Astrocyte (in vitro differentiated cells and primary cell): Measurements from ENCODE around the gene TK2. TPM values are rescaled to one million over a fixed set of nuclear protein-coding genes. Genes with fewer than 3 reads are reported as not detected.

ENCODE experiments used
- DNase-seq: peaks from one replicate; pipeline ENCODE4 v3.0.0-alpha.2; 2010; ENCODE audit warnings: low read depth
- FAIRE-seq: peaks from 2 replicates; lab custom pipeline; 2011; peaks lifted over from hg19 to GRCh38; lab: Jason Lieb, UNC
- H2AFZ ChIP-seq: 2 replicates; pipeline ENCODE4 v1.6.0; 2012; ENCODE audit warnings: low read depth, low read length, inconsistent platforms
- H3K27ac ChIP-seq: 2 replicates; pipeline ENCODE4 v1.5.1; 2011; ENCODE audit warnings: low read depth, low read length, inconsistent platforms
- H3K27me3 ChIP-seq: 2 replicates; pipeline ENCODE4 v1.6.0; 2011; ENCODE audit warnings: low read length, inconsistent platforms; ENCODE audit not compliant: insufficient read depth
- H3K36me3 ChIP-seq: 2 replicates; pipeline ENCODE4 v1.5.1; 2011; ENCODE audit warnings: low read length, inconsistent platforms; ENCODE audit not compliant: insufficient read depth
- H3K4me1 ChIP-seq: 2 replicates; pipeline ENCODE4 v1.5.1; 2011; ENCODE audit warnings: low read length, inconsistent platforms; ENCODE audit not compliant: insufficient read depth
- H3K4me2 ChIP-seq: 2 replicates; pipeline ENCODE4 v1.6.0; 2012; ENCODE audit warnings: low read length, inconsistent platforms
- H3K4me3 ChIP-seq: 2 replicates; pipeline ENCODE4 v1.5.1; 2011; ENCODE audit warnings: low read depth, mild to moderate bottlenecking, low read length, inconsistent platforms; ENCODE audit not compliant: insufficient read depth
- H3K79me2 ChIP-seq: 2 replicates; pipeline ENCODE4 v1.6.0; 2012; ENCODE audit warnings: mild to moderate bottlenecking, low read length, inconsistent platforms; ENCODE audit not compliant: insufficient read depth
- H3K9ac ChIP-seq: 2 replicates; pipeline ENCODE4 v1.6.0; 2012; ENCODE audit warnings: mild to moderate bottlenecking, low read length, inconsistent platforms
- H3K9me3 ChIP-seq: 2 replicates; pipeline ENCODE4 v1.5.1; 2012; ENCODE audit warnings: low read depth, mild to moderate bottlenecking, low read length, inconsistent platforms; ENCODE audit not compliant: insufficient read depth
- H4K20me1 ChIP-seq: 2 replicates; pipeline ENCODE4 v1.6.0; 2012; ENCODE audit warnings: low read length, inconsistent platforms; ENCODE audit not compliant: insufficient read depth
- H3K27ac Mint-ChIP-seq: one replicate; pipeline ENCODE4 v1.8.0; 2021; ENCODE audit warnings: mild to moderate bottlenecking, mixed read lengths; ENCODE audit not compliant: unreplicated experiment
- H3K27me3 Mint-ChIP-seq: one replicate; pipeline ENCODE4 v1.8.0; 2021; ENCODE audit warnings: low read depth, mixed read lengths; ENCODE audit not compliant: unreplicated experiment
- H3K36me3 Mint-ChIP-seq: one replicate; pipeline ENCODE4 v1.8.0; 2021; ENCODE audit warnings: low read depth, mixed read lengths; ENCODE audit not compliant: unreplicated experiment
- H3K4me1 Mint-ChIP-seq: one replicate; pipeline ENCODE4 v1.8.0; 2021; ENCODE audit warnings: low read depth, mixed read lengths; ENCODE audit not compliant: unreplicated experiment
- H3K4me3 Mint-ChIP-seq: one replicate; pipeline ENCODE4 v1.8.0; 2021; ENCODE audit warnings: mild to moderate bottlenecking, moderate library complexity, mixed read lengths; ENCODE audit not compliant: unreplicated experiment
- H3K9me3 Mint-ChIP-seq: one replicate; pipeline ENCODE4 v1.8.0; 2021; ENCODE audit warnings: mild to moderate bottlenecking, mixed read lengths; ENCODE audit not compliant: unreplicated experiment
- CTCF ChIP-seq: IDR thresholded peaks from 2 replicates; pipeline ENCODE4 v1.5.1; 2011; ENCODE audit warnings: low read depth, mild to moderate bottlenecking, inconsistent platforms, low read length, moderate library complexity; ENCODE audit not compliant: insufficient read depth
- EZH2 ChIP-seq: IDR thresholded peaks from 2 replicates; pipeline ENCODE4 v1.6.1; 2012; ENCODE audit warnings: mild to moderate bottlenecking, low read length, inconsistent platforms; ENCODE audit not compliant: insufficient read depth
- total RNA-seq: library from RNA; stranded (reverse); gene quantifications from 2 replicates; pipeline ENCODE4 v1.2.1, GENCODE V29; 2021

Gene TK2
- total RNA-seq, 1 donor from 2014 or later, result 12.4 TPM

GRCh38 chr16:66473654-66474519 is 76.0 kb downstream of the TK2 start:
- H3K4me1 Mint-ChIP-seq, result no peaks in the 10 kb centered on the region
- Histone ChIP-seq H3K27me3 (peaks cover 7% of the 10 kb centered on the region), H3K79me2 (no peaks in the 10 kb centered on the region), H3K9ac (no peak overlapping the region), H3K9me3 (no peaks in the 10 kb centered on the region), H3K36me3 (no peaks in the 10 kb centered on the region), H3K4me2 (no peak overlapping the region), H2AFZ (no peak overlapping the region), H3K4me3 (no peak overlapping the region), H3K4me1 (no peaks in the 10 kb centered on the region), H4K20me1 (no peaks in the 10 kb centered on the region), H3K27ac (no peak overlapping the region)
- TF ChIP-seq CTCF (no peak), EZH2 (no peak)
- no peak overlapping the region for H3K4me3 Mint-ChIP-seq
- H3K27me3 Mint-ChIP-seq, result peaks cover 36% of the 10 kb centered on the region
- FAIRE-seq, result no peak
- no peaks in the 10 kb centered on the region for H3K36me3 Mint-ChIP-seq
- peaks cover 4% of the 10 kb centered on the region for H3K9me3 Mint-ChIP-seq
- H3K27ac Mint-ChIP-seq, result no peak overlapping the region
- DNase-seq, result no peak

- no peak overlapping the region for H3K9ac ChIP-seq
- DNase-seq, result no peak
- no peak overlapping the region for H2AFZ ChIP-seq
- TF ChIP-seq CTCF (no peak), EZH2 (no peak)
- H3K27ac ChIP-seq, result no peak overlapping the region
- H3K27me3 ChIP-seq, result peaks cover 7% of the 10 kb centered on the region
- H3K4me1 ChIP-seq, result no peaks in the 10 kb centered on the region
- Mint-ChIP-seq H3K27me3 (peaks cover 42% of the 10 kb centered on the region), H3K9me3 (peaks cover 5% of the 10 kb centered on the region), H3K27ac (no peak overlapping the region), H3K4me1 (no peaks in the 10 kb centered on the region), H3K36me3 (no peaks in the 10 kb centered on the region), H3K4me3 (no peak overlapping the region)
- H4K20me1 ChIP-seq, result no peaks in the 10 kb centered on the region
- no peaks in the 10 kb centered on the region for H3K36me3 ChIP-seq
- no peaks in the 10 kb centered on the region for H3K79me2 ChIP-seq
- no peak overlapping the region for H3K4me2 ChIP-seq
- no peaks in the 10 kb centered on the region for H3K9me3 ChIP-seq
- H3K4me3 ChIP-seq, result no peak overlapping the region
- no peak for FAIRE-seq
Observed at GRCh38 chr16:66473051-66473571, 76.8 kb downstream of the TK2 start.
